ENCODE results near the gene DLG2.

DLG2 gene

GRCh38 chr11:84106541-84106940, 1520.6 kb downstream of the DLG2 start:
- no peak for DNase-seq (ENCODE audit: low spot score)

DNA sequence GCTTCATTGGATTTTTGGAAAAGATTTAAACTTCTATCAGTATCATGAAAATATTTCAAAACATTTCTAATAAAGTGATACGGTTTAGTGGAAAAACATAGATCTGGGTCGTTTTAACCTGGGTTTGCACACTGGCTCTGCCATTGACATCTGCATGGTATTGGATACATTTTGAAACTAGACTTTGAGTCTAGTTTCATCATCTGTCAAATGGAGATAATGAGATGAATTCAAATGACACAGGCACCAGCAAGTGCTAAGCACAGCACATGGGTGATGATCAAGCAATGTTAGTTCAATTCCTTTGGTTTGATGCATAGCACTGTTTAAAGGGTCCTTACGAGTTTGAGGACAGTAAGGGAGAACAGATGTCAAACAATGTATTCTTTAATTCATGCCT, 1522.0 kb downstream of the DLG2 start:
- no peak for DNase-seq (ENCODE audit: low spot score)

GRCh38 chr11:84103096-84103495, 1524.0 kb downstream of the DLG2 start:
- no peak for DNase-seq (ENCODE audit: low spot score)

- DNase-seq (ENCODE audit: low spot score): no peak
Measured at GRCh38 chr11:84097186-84097585, 1530.0 kb downstream of the DLG2 start.

GRCh38 chr11:84091212-84091986, 1535.7 kb downstream of the DLG2 start:
- DNase-seq (ENCODE audit: low spot score): no peak

GRCh38 chr11:84089072-84090057, 1537.8 kb downstream of the DLG2 start:
- DNase-seq (ENCODE audit: low spot score): no peak

DNA sequence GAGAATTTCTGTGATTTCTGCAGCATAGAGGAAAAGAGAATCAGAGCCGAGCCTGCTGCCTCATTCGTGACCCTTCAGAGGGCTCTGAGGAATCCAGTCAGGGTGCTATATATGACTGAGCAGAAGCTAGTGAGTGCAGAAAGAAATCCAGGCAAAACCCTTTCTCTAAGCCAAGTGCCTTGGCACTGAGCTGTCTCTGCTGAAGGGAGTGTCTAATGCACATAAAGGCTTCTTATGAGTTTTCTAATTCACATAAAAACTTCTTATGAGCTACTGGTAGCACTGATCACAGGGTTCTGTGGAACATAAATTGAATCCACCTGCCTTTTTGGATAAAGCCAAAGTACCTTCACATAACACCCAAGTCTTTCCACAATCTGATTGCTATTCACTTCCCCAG, 1555.3 kb downstream of the DLG2 start:
- DNase-seq (ENCODE audit: low spot score): no peak

GRCh38 chr11:84069048-84069447, 1558.1 kb downstream of the DLG2 start:
- DNase-seq (ENCODE audit: low spot score): no peak

- no peak for DNase-seq (ENCODE audit: low spot score)
Measured at GRCh38 chr11:84061726-84062125, 1565.4 kb downstream of the DLG2 start.

- DNase-seq (ENCODE audit: low spot score): no peak
Measured at GRCh38 chr11:84056653-84057376, 1570.3 kb downstream of the DLG2 start.

DNA sequence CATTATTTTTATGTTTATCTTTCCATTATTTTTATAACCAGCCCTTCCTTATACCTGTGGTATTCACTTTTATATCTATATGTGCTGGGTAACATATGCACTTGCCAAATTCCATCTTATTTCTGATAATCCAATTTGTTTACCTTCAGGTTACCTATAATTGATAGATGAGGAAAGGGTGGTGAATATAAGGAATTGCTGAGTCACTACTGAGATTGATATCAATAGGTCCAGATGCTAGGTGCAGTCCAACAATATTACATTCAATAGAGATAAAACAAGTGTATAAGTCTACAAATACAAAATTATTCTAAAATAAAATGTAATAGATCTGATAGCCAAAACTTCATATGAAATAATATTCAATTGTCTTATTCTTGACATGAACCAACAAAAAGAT, 1582.0 kb downstream of the DLG2 start:
- DNase-seq (ENCODE audit: low spot score): no peak

DNA sequence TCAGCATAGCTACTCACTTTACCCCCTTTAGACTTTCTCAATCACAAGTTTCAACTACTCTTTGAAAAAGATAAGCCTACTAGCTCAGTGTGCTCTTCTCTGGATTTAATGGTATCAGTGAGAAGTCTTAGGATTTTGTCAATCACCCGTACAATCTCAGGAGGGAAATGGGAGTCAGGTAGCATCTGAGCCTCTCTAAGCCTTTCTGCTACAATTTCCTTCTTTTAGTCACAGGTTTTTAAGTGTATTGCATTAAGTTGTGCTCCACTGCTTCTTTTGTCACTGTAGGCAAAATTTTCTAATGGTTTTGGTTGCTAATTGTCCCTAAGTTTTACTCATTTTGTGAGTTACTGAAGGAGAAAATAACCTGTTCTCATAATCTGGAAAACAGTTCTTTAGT, 1582.4 kb downstream of the DLG2 start:
- DNase-seq (ENCODE audit: low spot score): no peak

DNA sequence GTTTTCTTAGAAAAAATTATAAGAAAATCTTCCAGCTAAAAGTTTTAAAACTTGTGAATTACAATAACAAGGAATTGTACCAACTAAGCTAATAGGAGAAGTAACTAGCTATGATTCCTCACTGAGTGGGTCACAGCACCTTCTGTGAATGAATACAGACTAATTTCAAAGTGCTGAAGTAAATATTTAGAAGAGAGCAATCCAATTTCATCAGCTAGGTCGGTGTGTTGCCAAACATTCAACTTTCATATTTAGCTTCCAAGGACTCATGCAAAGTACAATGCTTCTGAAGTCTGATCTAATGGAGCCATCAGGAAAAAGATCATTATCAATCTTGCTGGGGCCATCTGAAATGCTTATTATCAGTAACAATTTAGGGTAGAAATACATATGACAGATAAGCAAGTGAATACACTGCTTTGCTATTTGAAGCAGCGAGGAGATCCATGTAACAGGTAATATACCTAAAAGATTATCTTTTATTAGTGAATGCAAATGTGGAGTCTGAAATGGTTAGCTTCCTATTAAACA, 1590.4 kb downstream of the DLG2 start:
- DNase-seq (ENCODE audit: low spot score): no peak

DNA sequence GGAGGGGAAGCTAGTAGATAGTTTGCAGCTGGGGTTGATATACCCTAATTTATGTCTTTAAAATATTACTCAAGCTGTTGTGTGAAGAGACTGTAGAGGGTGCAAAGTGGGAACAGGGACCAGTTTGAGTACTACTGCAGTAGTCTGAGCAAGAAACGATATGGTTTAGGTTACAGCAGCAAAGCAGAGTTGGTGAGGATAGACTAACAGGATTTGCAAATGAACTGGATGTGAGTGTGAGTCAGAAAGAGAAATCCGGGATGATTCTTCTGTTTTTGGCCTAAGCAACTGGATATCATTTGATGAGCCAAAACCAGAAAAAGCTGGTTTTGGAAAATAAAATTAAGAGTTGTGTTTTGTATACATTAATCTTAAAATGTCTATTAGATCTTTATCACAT, 1591.5 kb downstream of the DLG2 start:
- no peak for DNase-seq (ENCODE audit: low spot score)

DNA sequence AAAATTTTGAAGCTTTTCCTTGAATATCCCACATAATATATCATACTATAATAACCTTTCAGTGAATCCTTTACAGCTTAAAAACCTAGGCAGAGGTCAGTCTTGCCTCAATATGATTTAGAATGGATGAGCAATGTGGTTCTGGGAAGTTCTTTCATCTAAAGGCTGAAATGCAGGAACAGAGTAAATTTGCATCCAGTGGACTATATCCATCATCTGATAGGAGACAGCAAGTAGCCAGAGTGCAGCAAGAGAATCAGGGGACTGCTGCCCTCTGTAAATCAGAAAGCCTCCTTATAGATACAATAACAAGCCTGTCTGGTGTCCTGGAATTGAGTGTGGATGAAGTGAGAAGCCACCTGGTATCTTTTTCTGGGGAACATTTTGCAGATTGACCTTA, 1592.7 kb downstream of the DLG2 start:
- DNase-seq (ENCODE audit: low spot score): no peak

DNA sequence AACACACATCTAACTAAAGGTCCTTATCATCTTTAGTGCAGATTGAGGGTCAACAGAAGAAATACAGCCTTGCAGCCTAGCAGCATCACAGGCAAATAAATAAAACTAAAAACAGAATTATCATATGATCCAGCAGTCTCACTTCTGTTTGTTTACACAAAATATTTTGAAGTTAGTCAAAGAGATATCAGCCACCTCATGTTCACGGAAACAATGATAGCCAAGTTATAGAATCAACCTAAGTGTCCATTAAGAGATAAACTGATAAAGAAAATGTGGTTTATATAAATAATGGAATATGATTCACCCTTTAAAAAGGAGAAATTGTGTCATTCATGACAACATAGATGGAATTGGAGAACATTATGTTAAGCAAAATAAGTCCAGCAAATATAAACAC, 1602.9 kb downstream of the DLG2 start:
- no peak for DNase-seq (ENCODE audit: low spot score)

- no peak for DNase-seq (ENCODE audit: low spot score)
Measured at GRCh38 chr11:84022695-84023094, 1604.4 kb downstream of the DLG2 start.

GRCh38 chr11:84022201-84022600, 1604.9 kb downstream of the DLG2 start:
- DNase-seq (ENCODE audit: low spot score): no peak

- no peak for DNase-seq (ENCODE audit: low spot score)
Measured at GRCh38 chr11:84021291-84021690, 1605.9 kb downstream of the DLG2 start.

- DNase-seq (ENCODE audit: low spot score): no peak
Measured at GRCh38 chr11:84019571-84020194, 1607.5 kb downstream of the DLG2 start.

GRCh38 chr11:84014539-84014938, 1612.6 kb downstream of the DLG2 start:
- DNase-seq (ENCODE audit: low spot score): no peak

Data from SW480 (cell line).